GM19395 (cell line): ENCODE measurements around the gene NARS2.
"Not testable (repeated sequence)": the region's sequence is repeated elsewhere in the genome, so short reads cannot be mapped to it uniquely, and the experiment has no call there.

ENCODE experiments used
- ATAC-seq: cut with Tn5 transposase; IDR thresholded peaks from one replicate; pipeline ENCODE4 v1.9.1; 2021; ENCODE audit warnings: mild to moderate bottlenecking, moderate library complexity; ENCODE audit not compliant: unreplicated experiment

NARS2 gene, protein sequence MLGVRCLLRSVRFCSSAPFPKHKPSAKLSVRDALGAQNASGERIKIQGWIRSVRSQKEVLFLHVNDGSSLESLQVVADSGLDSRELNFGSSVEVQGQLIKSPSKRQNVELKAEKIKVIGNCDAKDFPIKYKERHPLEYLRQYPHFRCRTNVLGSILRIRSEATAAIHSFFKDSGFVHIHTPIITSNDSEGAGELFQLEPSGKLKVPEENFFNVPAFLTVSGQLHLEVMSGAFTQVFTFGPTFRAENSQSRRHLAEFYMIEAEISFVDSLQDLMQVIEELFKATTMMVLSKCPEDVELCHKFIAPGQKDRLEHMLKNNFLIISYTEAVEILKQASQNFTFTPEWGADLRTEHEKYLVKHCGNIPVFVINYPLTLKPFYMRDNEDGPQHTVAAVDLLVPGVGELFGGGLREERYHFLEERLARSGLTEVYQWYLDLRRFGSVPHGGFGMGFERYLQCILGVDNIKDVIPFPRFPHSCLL

DNA sequence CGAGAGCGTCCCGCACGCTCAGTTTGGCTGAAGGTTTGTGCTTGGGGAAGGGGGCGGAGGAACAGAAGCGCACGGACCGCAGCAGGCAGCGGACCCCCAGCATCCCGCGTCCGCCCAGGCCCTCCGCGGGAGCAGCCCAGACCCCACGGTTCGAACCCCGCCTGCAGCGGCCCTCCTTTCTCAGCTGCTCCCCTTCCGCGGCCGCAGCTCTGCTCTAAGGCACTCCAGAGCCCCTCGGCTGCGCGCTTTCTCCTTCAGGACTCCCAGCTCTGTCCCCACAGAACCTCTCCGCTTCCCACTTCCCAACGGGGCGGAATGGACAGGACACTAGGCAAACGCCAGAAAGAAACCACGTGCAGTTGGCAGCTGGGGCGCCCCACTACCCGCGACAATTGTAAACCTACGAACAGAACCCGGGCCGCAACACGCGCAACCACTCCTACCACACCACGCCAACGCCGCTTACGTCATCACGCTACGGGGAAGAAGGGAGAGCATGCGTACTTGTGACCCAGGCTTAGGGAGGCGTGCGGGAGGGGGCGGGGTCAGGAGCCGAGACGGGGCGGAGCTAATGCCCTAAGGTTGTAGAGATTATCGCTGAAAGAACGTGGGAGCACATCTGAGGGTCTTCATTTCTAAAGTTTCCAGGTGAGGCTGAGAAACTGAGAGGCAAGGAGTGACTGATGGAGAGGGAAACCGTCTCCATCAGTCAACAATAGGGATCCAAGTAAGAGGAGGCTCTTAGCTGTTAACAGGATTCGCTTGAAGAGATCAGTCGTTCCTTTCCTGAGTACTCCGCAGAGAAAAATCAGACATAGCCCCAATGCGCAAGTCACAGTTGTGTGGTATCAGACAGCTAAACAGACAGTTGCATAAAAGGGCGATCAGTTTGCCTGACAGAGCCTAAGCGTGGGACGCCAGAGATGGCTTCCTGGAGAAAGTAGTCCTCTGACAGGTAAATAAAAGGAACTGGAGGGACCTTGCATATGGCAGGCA, at the start of gene NARS2:
NARS2 (minus strand) TSS at position 479 of the 996 bp plus-strand sequence; CDS start at position 103, 376 bp downstream.
- peak; percentile 94 for ATAC-seq

DNA sequence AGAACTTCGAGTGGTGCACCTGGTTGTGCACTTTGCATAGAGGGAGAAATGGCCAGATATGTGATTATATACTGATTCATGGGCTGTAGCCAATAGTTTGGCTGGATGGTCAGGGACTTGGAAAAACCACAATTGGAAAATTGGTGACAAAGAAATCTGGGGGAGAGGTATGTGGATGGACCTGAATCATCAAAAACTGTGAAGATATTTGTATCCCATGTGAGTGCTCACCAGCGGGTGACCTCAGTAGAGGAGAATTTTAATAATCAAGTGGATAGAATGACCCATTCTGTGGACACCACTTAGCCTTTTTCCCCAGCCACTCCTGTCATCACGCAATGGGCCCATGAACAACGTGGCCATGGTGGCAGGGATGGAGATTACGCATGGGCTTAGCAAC, 48.0 kb upstream of the NARS2 start:
- ATAC-seq, result no peak

DNA sequence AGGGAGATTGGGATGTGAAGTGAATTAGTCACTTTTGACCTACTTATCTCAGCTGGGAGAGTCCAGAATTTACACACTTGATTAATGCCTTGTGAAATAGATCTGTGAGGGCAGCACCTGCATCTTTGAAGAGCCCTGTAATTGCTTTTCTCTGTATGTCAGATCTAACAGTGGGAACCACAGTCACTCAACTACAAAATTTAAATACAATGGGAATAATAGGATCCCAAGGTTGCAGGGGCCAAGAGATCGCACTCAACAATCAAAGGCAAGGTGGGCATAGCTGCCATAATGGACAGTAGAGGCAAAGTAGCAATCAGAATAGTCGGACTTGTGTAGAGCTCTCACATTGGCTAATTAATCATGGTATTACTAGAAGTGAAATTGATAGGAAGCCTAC, 45.5 kb upstream of the NARS2 start:
- ATAC-seq, result no peak

DNA sequence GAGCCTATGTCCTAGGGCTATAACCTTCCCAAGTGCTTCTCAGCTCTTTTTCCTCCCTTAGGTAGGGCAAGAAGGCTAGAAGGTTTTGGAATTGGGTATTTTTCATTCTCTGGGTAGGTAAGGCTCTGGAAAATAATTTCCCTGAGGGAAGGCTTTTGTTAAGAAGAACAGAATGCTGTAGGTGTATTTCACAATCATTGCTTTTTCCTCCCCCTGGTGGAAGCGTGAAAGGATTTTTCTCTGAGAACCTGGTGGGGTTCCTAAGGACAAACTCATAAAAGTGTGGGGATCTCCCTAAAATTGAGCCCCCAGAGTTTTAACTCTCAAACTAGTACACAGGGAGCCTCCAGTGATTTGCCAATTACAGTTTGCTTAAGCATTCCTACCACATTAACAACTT, 41.1 kb upstream of the NARS2 start:
- no peak for ATAC-seq

DNA sequence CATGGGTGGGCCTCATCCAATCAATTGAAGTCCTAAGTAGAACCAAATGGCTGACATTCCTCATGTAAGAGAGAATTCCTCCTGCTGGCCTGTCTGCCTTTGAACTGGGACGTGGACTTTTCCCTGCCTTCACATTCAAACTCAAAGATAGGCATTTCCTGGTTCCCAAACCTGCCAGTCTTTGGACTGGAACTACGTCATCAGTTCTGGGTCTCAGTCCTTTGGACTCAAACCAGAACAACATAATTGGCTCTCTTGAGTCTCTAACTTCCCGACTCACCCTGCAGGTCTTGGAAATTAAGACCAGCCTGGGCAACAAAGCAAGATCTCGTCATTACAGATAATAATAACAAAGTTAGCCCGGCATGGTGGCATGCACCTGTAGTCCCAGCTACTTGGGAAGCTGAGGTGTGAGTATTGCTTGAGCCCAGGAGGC, 38.7 kb upstream of the NARS2 start:
- no peak for ATAC-seq

DNA sequence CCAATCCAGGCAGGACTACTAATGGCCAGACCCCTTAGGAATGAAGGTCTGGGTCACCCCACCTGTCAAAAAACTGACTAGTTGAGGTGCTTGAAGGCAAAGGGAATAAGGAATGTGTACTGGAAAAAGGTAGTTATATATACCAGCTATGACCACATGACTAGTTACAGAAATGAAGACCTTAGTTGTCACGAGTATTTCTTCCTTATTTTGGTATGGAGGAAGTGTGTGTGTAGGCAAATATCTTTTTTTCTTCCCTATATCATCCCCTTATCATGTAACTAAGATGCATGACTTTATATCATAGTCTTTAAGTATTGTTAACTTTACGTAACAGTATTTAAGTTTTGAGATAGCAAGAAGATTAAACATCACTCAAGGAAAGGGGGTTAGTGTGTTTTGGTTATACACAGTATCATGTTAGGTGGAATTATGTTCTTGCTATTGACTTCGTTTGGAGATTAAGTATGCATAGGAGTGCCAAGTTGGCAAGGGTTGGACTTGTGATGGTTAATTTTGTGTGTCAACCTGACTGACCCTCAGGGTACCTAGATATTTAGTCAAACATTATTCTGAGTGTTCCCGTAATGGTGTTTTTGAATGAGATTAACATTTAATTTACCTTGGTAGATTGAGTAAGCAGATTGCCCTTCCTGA, 38.2 kb upstream of the NARS2 start:
- no peak for ATAC-seq

DNA sequence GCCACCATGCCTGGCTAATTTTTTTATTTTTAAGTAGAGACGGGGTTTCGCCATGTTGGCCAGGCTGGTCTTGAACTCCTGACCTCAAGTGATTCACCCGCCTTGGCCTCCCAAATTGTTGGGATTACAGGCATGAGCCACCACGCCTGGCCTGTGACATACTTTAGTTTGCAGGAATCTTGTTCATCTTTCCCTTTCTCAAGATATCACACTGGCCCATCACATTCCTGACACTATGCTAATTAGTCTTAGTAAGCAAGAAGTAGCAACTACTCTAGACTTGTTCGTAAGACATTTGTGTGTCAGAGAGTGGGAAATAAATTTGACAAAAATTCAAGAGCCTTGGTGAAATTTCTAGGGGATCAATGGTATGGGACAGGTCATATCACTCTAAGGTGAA, 34.7 kb upstream of the NARS2 start:
- ATAC-seq, result not testable (repeated sequence)

DNA sequence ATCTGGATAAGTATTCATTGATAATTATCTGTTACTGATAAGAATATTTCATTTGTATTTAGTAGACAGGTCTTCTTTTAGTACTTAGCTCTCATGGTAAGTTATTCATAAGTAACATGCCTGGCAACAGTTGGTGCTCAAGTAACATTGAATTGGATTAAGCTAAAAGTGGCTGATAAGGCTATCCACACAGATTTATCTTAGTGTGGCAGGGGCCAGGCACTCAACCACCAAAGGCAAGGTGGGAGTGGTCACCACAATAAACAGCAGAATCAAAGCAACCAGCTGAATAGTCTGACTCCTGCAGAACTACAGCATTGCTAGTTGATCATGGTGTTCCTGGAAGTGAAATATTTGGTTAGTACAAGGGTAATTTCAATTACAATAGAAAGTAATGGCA, 33.0 kb upstream of the NARS2 start:
- ATAC-seq, result no peak

DNA sequence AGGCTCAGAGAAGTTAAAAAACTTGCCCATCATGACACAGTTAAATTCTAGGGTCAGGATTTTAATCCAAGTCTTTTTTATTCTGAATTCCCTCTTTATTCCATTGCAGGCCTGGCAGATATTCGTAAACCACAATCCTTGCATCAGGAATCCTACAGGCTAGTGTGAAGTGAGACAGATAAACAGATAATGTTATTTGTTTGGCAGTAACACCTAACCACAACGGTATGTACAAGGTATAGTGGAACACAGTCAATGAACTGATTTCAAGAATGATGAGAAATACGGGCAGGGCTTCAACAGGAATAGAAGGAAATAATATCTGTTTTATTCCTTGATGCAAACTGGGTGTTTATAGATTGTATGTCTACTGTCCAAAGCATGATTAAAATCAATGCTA, 32.0 kb upstream of the NARS2 start:
- no peak for ATAC-seq

DNA sequence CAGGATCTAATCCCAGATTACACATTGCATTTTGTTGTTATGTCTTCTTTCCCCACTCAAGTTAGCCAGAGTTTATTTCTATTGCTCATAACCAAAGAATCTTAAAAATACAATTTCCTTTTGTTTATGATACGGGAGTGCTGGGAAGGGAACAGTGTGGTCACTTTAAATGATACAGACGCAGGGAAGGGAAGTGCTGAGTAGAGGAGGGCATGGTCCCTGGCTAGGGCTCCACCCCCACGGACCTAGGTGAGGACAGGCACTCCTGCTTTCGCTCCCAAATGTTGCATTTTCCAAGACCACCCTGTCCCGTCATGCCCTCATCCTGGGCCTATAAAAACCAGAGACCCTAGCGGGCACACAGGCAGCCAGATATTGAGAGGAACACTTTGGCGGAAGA, 30.6 kb upstream of the NARS2 start:
- ATAC-seq, result no peak

DNA sequence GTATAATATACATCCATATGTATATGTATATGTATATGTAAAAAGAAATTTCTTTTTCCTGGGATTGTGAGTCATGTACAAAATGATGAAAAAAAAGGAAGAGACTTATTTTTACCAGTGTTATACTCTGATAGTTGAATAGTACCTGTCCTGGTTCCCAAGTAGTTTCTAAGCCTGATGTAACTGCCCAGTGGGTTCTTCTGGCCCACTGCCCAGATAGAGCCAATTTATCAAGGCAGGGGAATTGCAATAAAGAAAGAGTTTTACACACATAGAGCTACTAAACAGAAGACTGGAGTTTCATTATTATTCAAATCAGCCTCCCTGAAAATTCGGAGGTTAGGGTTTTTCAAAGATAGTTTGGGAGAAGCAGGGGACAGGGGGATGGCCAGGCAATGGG, 29.1 kb upstream of the NARS2 start:
- no peak for ATAC-seq

DNA sequence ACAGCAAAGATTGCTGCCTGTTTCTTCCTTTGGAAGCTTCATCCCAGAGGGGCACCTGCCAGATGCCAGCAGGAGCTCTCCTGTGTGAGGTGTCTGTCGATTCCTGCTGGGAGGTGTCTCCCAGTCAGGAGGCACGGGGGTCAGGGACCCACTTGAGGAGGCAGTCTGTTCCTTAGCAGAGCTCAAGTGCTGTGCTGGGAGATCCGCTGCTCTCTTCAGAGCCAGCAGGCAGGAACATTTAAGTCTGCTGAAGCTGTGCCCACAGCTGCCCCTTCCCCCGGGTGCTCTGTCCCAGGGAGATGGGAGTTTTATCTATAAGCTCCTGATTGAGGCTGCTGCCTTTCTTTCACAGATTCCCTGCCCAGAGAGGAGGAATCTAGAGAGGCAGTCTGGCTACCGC, 28.1 kb upstream of the NARS2 start:
- ATAC-seq, result not testable (repeated sequence)

DNA sequence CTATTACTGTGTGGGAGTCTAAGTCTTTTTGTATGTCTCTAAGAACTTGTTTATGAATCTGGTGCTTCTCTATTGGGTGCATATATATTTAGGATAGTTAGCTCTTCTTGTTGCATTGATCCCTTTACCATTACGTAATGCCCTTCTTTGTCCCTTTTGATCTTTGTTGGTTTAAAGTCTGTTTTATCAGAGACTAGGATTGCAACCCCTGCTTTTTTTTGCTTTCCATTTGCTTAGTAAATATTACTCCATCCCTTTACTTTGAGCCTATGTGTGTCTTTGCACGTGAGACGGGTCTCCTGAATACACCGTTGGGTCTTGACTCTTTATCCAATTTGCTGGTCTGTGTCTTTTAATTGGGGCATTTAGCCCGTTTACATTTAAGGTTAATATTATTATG, 26.4 kb upstream of the NARS2 start:
- not testable (repeated sequence) for ATAC-seq

DNA sequence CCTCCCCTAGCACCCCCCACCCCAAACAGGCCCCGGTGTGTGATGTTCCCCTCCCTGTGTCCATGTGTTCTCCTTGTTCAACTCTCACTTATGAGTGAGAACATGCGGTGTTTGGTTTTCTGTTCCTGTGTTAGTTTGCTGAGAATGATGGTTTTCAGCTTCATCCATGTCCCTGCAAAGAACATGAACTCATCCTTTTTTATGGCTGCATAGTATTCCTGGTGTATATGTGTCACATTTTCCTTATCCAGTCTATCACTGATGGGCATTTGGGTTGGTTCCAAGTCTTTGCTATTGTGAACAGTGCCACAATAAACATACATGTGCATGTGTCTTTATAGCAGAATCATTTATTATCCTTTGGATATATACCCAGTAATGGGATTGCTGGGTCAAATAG, 22.9 kb upstream of the NARS2 start:
- ATAC-seq, result not testable (repeated sequence)

DNA sequence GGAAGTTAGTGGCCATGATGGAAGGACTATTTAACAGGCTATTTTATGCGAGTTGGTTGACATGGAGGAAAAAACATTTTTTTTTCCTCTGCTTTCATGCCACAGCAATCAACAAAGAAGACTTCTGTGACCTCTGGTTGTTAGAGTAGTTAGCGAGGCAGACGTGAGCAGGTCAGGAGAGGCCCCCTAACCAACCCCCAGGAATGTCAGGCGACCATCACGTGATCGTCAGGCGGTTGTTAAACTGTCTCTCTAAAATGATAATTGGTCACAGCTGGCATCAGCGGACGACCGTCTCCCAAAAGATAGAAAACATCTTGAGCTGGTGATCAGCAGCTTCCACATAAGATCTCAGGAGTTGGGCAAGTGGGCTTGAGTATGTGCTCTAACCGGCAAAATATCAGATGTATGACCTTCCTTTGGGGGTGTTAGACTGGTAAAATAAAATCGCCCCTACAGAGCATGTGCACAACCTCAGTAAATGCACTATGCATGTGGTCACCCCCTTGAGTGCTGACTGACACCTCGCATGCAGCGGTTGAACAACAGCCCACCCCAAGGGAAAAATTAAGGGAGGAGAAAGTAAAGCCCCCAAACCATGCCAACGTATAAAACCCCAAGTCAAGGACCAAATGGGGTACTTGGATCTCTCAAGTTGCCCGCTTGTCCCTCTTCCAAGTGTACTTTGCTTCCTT, 20.9 kb upstream of the NARS2 start:
- no peak for ATAC-seq

DNA sequence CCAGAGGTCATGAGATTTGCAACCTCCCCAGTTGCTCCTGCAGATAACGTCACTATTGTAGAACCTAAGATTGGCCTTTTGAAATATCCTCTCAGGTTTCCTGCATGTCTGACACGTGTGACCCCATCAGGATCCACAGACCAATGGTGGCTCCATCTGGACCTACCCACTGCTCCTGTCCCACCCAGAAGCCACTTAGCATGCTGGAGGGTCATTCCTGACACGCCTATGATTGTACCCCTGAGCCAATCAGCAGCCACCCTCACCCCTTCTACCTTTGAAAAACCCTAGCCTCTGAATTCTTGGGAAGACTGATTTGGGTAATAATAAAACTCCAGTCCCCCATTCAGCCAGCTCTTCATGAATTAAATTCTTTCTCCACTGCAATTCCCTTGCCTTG, 20.1 kb upstream of the NARS2 start:
- no peak for ATAC-seq

DNA sequence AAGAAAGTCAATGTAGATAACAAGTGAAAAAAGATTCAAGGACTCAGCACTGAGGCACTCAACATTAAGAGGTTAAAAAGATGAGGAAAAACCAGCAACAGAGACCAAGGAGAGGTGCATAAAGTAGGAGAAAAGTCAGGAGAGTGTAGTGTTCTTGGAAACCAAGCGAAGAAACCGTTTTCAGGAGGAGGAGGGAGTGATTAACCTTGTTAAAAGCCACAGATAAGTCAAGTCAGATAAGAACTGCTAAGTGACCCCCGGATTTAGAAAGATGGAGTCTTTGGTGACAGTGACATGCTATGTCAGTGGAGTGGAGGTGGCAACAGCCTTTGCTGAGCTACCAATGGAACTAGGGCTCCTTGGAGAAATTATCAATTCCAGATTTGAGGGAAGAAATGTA, 13.9 kb upstream of the NARS2 start:
- ATAC-seq, result no peak

DNA sequence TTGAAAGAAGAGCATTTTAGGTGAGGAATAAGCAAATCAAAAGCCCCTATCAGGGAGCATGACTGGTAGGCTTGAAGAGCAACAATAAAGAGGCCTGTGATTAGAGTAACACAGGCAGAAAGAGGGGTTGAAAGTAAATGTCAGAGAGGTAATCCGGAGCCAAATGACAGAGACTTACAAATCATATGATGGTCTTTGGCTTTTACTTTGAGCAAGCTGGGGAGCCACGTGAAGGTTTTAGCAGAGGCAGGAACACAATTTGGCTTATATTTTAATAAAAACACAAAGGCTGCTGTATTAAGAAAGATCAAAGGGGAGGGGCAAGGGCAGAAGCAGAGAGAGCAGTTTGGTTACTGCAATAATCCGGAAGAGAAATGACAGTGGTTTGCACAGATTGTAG, 12.8 kb upstream of the NARS2 start:
- ATAC-seq, result no peak

DNA sequence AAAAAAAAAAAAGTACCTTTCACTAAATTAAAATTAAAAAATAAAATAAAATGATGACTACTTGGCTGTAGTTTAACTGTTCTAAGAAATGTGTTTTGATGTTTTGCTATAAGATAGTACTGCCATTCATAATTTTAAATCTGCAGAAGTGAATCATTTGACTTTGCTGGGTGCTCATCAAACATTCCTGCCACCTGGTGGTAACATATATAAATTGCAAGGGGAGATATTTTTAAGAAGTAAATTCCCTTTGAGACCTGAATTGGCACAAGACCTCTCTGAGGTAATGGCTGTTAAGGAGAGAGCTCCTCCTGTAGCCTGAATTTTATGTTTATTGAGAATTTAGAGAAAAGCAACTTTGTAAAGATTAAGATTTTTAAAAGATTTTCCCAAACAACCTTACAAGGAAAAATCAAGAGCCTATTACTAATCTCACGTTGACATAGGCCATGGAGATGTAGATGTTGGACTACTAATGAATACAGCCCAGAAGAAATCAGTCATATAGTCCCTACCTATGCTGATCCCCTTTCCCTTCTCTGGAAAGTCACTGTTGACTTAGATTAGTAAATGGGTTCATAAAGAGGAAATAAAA, 11.9 kb upstream of the NARS2 start:
- ATAC-seq, result no peak

DNA sequence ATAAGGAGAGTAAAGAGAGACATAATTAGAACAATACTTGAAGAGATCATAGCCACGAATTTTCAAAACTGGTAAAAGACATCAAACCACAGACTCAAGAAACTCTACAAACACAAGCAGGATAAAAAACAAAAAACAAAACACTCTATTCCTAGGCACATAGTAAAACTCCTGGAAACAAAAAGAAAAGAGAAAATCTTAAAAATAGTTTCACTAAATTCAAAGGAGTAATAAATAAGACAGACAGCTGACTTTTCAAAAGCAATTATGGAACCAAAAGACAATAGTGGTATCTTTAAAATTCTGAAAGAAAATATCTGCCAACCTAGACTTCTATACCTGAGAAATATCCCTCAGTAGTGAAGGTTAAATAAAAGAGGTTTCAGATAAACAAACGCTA, 9.2 kb upstream of the NARS2 start:
- no peak for ATAC-seq
